GM19397 (cell line): ENCODE measurements around the gene ERBB4.

Source experiments
- ATAC-seq: cut with Tn5 transposase; IDR thresholded peaks from one replicate; pipeline ENCODE4 v1.9.1; 2021; ENCODE audit warnings: mild to moderate bottlenecking, moderate library complexity; ENCODE audit not compliant: unreplicated experiment

Gene ERBB4

DNA sequence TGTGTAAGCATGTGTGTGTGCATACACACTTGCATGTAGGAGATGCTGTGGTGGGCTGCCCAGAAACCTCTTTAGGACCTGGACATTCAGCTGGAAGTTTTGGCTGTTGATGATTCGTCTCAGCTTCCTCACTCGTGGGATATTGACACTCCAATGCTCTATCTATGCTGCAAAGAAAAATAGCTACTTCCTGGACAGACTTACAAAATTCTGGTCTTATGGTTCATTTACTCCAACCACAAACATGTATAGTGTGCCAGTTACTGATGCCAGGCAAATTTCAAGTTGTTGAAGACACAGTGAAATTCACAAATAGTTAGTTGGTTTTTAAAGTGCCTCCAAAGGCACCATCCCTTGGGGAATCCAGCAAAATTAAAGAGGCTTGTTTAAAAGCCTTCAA lies 1099.6 kb downstream of the ERBB4 start:
- no peak for ATAC-seq

DNA sequence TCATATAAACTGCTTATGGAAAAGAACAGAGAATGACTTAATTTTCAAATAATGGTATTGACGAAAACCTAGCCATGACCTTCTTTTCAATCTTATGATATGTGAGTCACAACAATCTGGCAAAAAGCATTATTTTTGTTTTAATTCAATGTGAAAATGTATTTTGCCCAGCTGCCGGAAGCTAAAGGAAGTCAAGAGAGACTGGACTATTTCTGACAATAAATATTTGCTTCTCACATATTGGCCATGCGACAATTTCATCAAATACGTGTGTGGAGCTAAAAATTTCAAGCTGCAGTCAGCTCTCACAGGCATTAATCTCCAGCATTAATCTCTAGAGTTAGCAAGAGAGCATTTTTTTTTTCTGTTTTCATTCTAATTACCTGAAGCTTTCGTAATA lies 1101.2 kb downstream of the ERBB4 start:
- no peak for ATAC-seq

- ATAC-seq: no peak
Measured at GRCh38 chr2:211436182-211436581, 1102.4 kb downstream of the ERBB4 start.

GRCh38 chr2:211435331-211435730 lies 1103.3 kb downstream of the ERBB4 start:
- no peak for ATAC-seq

DNA sequence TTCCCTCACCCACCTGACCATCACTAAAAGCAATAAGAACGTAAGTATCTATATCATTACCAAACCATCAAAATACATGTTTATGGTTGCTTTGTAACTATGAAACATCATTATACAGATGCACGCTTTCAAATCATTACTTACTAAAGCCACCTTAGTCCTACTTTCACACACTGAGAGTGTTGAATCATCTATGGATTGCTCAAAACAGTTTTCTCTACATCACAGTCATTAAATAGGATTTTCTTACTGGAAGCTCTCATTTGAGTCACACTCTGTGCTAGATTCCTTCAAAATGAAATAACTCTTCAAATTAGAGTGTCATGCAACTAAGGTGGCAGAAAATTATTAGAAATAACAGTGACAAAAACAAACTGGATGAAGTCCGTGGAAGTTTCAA lies 1103.8 kb downstream of the ERBB4 start:
- no peak for ATAC-seq

DNA sequence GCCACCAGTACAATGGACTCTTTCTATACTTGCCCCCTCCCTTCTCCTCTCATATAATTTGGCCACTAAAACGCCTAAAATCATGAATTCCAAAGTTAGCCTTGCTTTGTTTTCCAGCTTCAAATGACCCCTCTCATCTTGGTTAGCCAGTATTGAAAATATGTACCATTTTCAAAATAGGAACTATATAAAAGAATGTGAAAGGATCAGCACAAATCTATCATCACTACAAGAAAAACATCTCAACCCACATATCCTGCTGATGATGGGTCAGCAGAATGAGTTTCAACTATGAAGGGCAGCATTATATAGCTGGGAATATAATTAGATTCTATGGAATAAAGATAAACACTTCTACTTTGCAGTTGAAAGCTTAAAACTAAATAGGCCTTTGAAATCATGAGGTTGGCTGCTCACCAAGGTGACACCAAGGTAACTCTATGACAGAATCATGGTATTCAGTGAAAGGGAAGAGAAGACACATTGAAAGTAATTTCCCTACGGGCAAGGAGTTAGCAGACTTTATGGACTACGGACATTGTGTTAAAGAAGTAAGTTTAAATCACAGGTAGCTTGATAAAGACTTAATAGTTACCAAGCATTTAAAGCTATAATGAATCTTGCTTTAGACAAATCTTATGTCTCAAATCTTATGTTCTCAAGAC lies 1109.2 kb downstream of the ERBB4 start:
- no peak for ATAC-seq

- ATAC-seq: no peak
Measured at GRCh38 chr2:211426240-211426639, 1112.4 kb downstream of the ERBB4 start.

DNA sequence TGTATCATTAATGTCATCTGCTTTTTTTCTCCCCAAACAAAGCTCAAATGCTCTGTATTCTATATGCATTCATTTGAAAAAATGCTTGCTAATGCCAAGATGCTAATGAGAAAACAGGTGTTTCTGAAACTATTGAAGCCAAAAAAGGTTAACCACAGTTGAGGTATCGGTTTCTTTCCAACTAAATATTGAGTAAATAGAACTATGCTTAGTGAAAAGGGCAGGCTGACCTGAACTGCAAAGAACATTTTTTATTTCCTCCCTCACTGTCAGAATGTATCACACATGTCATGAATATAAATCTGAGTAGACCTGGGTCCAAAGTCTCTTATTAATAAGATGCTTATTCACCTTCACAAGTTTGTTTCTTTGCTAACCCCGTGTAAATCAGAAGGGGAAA lies 1115.6 kb downstream of the ERBB4 start:
- ATAC-seq: no peak

- no peak for ATAC-seq
Measured at GRCh38 chr2:211417544-211417943, 1121.1 kb downstream of the ERBB4 start.

GRCh38 chr2:211416373-211416772 lies 1122.2 kb downstream of the ERBB4 start:
- no peak for ATAC-seq

DNA sequence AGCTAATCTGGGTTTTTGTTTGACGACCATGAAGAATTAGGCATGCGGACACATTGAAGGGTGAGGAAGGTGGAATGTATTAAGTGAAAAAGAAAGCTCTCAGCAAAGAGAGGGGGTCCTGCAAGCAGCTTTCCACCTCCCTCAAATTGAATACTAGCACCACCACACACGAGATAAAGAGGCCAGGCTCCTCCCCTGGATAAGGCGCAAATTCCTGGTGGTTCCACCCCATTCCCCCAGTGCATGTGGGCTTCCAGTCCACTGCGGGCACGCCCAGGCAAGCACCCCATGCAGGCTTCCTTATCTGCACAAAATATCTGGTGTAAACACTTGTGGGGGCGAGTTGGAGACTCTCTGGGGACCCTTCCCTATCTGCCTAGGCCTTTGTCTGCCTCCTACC lies 1124.9 kb downstream of the ERBB4 start:
- ATAC-seq: no peak

DNA sequence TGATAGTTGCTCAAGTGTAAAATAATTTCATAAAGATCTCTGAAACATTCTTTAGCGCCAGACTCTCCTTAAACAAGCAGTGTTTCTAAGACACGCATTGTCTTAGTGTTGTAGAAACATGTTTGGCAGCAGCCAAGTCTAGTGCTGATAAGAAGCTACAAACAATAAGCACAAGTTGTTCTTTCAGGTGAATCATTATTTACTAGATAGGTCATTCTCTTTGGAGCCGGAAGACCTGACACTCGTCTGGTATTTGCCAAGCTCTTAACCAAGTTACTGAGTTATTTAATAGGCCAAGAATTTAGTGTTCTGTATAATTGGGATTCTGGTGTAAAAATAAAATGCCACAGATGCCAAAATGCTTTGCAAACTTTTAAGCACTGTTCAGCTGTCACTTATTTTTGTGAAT lies 1130.1 kb downstream of the ERBB4 start:
- ATAC-seq: no peak

DNA sequence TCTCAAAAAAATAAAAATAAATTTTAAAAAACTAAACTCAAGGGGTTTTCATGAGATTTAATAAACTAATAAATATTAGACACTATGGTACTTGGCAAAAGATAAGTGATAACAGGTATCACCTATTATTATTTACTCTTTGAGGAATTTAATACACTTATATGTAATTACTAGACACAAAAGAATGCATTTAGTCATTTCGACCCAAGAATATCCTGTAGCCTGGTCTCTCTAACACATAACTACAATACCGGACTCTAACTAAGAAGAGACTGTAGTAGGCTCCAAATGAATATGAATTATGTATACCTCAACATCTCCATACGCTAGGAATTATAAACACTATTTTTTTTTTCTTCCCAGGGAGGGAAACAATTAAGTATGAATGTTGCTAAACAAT lies 1131.5 kb downstream of the ERBB4 start:
- no peak for ATAC-seq

- no peak for ATAC-seq
Measured at GRCh38 chr2:211405036-211405435, 1133.6 kb downstream of the ERBB4 start.

DNA sequence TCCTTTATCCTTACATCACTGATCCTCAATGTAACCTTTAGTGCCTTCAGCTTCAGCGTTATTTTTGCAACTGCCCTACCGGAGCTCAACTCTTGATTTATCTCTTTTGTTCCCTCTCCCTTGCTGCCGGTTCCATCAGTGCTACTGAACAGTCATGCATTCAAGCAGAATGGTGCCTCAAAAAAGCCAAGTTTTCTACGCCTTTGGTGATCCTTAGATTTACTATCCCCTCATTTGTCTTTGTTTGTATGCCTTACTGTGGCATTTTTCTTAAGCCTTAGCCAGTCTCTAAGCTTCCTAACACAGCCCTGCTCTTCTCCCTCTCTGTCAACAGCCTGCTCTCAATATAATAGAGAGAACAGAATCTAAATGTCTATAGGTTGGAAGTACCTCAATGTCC lies 1134.5 kb downstream of the ERBB4 start:
- ATAC-seq: no peak

- no peak for ATAC-seq
Measured at GRCh38 chr2:211401328-211401727, 1137.3 kb downstream of the ERBB4 start.

DNA sequence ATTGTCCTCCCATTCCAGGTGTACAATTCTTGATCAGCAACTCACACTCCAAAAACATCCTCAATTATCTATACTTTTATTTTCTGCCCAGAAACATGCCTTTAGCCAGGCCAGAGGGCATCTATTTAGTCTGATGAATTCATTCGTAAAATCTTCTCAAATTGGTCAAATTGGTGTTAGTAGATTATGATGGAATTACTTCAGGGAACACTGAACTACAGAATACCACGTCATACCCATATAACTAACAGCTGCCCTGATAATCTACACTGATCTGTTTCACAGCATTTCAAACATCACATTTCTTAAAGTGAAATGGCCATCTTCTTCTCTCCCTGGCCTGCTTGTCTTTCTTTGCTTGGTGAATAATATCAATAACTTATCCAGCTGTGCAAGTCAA lies 1140.8 kb downstream of the ERBB4 start:
- no peak for ATAC-seq

DNA sequence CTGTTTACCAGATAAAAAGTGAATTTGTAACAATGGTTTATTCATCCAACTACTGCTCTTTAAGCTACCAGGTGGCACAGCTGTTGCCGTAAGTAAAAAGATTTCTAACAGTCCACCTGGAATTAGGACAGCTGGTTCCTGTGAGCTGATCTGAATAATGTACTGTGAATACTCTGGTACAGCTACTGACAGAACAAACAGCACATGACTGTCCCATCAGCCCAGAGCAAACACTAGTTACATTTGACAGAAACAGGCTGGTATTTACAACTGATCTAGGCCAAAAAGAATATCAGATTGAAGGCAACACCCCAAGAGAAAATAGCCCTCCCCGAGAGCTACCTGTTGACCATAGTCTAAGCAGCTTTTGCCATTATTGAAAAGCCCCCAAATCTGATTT lies 1141.8 kb downstream of the ERBB4 start:
- ATAC-seq: no peak

- no peak for ATAC-seq
Measured at GRCh38 chr2:211391189-211391567, 1147.4 kb downstream of the ERBB4 start.

DNA sequence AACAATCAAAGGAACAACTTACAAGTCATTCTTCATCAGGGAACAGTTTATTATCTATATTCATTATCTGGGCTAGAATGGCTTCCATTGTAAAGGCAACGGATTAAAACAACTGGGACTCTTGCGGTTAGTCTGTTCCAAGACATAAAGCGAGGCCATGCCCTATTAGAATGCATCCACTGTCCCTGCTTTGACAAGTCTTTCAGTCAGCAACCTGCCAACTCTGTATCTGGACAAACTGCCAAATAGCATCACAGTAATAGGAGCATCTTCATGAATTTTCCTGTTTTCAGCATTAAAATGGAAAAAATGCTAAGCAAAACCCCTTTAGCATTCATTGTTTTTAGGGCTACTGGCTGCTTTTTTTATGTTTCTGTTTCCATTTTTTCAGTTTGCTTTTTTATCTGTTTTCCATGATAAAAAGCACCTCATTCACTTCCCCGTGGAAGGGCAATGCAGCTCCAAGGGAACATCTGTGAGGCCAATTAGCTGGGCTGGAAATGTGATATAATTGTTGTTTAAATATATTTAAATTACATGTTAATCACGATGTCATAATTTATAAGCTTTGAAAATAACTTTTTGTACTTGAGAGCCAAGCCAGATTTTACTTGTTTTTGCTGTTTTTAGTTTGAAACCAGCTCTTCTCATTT lies 1147.9 kb downstream of the ERBB4 start:
- no peak for ATAC-seq

DNA sequence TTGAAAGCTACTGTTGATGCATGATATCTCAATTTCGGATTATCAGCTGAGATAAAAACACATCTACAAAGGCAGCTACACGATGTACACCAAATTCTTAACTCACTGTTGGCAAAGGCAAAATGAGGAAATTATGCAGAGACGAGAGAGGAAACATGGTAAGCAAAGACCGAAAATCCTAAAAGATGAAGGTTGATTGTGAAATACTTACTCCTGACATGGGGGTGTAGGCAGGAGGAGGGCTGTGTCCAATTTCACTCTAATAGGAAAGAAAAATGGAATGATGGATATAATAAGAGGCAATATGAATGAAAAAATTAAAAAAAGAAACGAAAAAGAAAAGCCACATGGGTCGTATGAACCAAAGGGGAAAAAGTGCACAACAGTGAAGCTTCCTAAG lies 1150.9 kb downstream of the ERBB4 start:
- ATAC-seq: no peak

- ATAC-seq: no peak
Measured at GRCh38 chr2:211380041-211380440, 1158.6 kb downstream of the ERBB4 start.

GRCh38 chr2:211376410-211376809 lies 1162.2 kb downstream of the ERBB4 start:
- ATAC-seq: no peak
